ENCODE data around the gene CPNE4. TPM values are rescaled to one million over a fixed set of nuclear protein-coding genes. Genes with fewer than 3 reads are reported as not detected.
A peak's percentile ranks its signal among the peaks of the same experiment; 100 is the strongest.

Gene CPNE4
- total RNA-seq, 1 experiment from 2014 or later = 31.1 TPM

DNA sequence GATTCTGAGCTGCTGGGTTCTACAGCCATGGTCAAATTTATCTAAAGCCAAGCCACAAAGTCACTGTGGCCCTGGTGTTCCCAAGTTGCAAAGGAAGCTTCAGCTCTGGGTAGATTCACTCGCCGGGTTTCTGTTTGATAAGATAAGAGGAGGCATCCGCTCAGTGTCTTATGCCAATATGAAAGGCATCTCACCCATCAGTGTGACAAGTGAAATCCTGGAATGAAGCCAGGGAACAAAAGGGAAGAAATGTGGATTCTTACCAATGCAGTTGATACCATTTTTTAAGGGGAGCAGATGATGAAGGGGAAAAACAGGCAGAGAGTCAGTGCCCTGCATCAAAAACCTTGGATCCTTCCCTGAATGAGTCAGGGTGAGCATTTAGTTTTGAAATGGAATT, 2.8 kb upstream of the CPNE4 start:
- Mint-ChIP-seq H3K27ac (ENCODE audit: unreplicated experiment) (no peak overlapping the region), H3K27me3 (ENCODE audit: unreplicated experiment) (no peaks in the 10 kb centered on the region), H3K9me3 (ENCODE audit: low read depth, unreplicated experiment) (peaks cover 3% of the 10 kb centered on the region), H3K36me3 (ENCODE audit: insufficient read depth, unreplicated experiment) (peaks cover 16% of the 10 kb centered on the region), H3K4me1 (ENCODE audit: low read depth, unreplicated experiment) (peaks cover 14% of the 10 kb centered on the region), H3K4me3 (ENCODE audit: low read depth, unreplicated experiment) (no peak overlapping the region)
- CTCF ChIA-PET = interaction anchor here (0.8 to 3.8 kb wide), 12 partner anchors 8 to 305 kb away, joined by 3 to 31 read pairs (median 5); no protein-coding TSS in a partner anchor
- no TSS peak for BruUV-seq (replicated peaks)
- intact Hi-C loops (cut with micrococcal nuclease; ENCODE audit: unreplicated experiment) = loop anchor here (5.0 to 10.0 kb wide), 2 partner anchors 307 to 360 kb away; no protein-coding TSS in a partner anchor
- no peak for DNase-seq
- TF ChIP-seq, protein P1, sequence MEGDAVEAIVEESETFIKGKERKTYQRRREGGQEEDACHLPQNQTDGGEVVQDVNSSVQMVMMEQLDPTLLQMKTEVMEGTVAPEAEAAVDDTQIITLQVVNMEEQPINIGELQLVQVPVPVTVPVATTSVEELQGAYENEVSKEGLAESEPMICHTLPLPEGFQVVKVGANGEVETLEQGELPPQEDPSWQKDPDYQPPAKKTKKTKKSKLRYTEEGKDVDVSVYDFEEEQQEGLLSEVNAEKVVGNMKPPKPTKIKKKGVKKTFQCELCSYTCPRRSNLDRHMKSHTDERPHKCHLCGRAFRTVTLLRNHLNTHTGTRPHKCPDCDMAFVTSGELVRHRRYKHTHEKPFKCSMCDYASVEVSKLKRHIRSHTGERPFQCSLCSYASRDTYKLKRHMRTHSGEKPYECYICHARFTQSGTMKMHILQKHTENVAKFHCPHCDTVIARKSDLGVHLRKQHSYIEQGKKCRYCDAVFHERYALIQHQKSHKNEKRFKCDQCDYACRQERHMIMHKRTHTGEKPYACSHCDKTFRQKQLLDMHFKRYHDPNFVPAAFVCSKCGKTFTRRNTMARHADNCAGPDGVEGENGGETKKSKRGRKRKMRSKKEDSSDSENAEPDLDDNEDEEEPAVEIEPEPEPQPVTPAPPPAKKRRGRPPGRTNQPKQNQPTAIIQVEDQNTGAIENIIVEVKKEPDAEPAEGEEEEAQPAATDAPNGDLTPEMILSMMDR (IDR thresholded peaks at IDR 0.05; ENCODE audit: unreplicated experiment) = no peak

DNA sequence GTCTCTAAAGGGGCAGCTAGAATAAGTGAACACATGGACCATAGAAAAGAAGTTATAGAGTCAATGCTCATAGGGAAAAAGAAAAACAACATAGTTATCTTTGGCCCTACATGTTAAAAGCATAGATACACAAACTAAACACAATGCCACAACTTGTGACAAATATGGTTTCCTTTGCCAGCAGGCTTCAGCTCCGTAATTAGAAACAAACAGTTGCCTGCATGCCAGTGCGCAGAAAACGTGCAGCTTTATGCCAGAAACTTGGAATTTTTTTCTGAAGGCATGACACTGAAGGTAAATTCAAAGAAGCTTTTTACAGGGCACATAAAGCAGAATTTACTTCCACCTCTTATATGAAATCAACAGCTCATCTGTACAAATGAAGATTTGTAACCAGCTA, 2.2 kb upstream of the CPNE4 start:
- no TSS peak for BruUV-seq (replicated peaks)
- Mint-ChIP-seq H3K4me1 (ENCODE audit: low read depth, unreplicated experiment) (peaks cover 19% of the 10 kb centered on the region), H3K9me3 (ENCODE audit: low read depth, unreplicated experiment) (peaks cover 3% of the 10 kb centered on the region), H3K27ac (ENCODE audit: unreplicated experiment) (no peak overlapping the region), H3K4me3 (ENCODE audit: low read depth, unreplicated experiment) (no peak overlapping the region), H3K27me3 (ENCODE audit: unreplicated experiment) (no peaks in the 10 kb centered on the region), H3K36me3 (ENCODE audit: insufficient read depth, unreplicated experiment) (peaks cover 16% of the 10 kb centered on the region)
- CTCF ChIA-PET = interaction anchor here (2.4 to 3.8 kb wide), 3 partner anchors 98 to 174 kb away, joined by 26 to 31 read pairs (median 27); no protein-coding TSS in a partner anchor
- TF ChIP-seq, protein P1 (IDR thresholded peaks at IDR 0.05; ENCODE audit: unreplicated experiment) = no peak
- intact Hi-C loops (cut with micrococcal nuclease; ENCODE audit: unreplicated experiment) = loop anchor here (5.0 to 10.0 kb wide), 2 partner anchors 308 to 360 kb away; no protein-coding TSS in a partner anchor
- no peak for DNase-seq

DNA sequence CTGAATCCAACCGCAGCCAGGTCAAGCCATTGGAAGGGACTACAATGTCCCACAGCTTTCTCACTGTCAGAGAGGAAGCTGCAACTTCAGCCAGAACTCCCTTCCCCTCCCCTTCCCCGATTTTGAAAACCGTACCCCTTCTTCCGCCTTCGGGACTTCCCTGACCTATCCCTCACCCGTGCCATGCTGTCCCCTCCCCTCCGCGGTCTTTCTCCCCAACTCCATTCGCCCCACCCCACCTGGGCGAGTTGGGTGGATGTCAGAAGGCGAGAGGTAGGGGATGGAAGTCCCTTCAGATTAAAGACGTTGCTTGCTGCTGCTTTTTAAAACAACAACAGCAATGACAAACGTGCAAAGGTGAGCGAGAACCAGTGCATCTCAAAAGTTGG, 723 bp downstream of the CPNE4 start:
- H3K27me3 Mint-ChIP-seq (ENCODE audit: unreplicated experiment) = no peaks in the 10 kb centered on the region
- no TSS peak for BruUV-seq (replicated peaks)
- peaks cover 41% of the 10 kb centered on the region for H3K4me1 Mint-ChIP-seq (ENCODE audit: low read depth, unreplicated experiment)
- H3K27ac Mint-ChIP-seq (ENCODE audit: unreplicated experiment) = peak overlapping the region; percentile 75
- peak; percentile 48 for DNase-seq
- intact Hi-C loops (cut with micrococcal nuclease; ENCODE audit: unreplicated experiment) = loop anchor here (10.0 kb wide), 1 partner anchor 311 kb away; no protein-coding TSS in a partner anchor
- no peaks in the 10 kb centered on the region for H3K9me3 Mint-ChIP-seq (ENCODE audit: low read depth, unreplicated experiment)
- H3K36me3 Mint-ChIP-seq (ENCODE audit: insufficient read depth, unreplicated experiment) = peaks cover 16% of the 10 kb centered on the region
- CTCF ChIA-PET = interaction anchor here (0.6 to 2.2 kb wide), 23 partner anchors 8 to 1008 kb away, joined by 3 to 23 read pairs (median 4); no protein-coding TSS in a partner anchor
- peak overlapping the region; percentile 93 for H3K4me3 Mint-ChIP-seq (ENCODE audit: low read depth, unreplicated experiment)
- TF ChIP-seq, protein P1 (IDR thresholded peaks at IDR 0.05; ENCODE audit: unreplicated experiment) = no peak

DNA sequence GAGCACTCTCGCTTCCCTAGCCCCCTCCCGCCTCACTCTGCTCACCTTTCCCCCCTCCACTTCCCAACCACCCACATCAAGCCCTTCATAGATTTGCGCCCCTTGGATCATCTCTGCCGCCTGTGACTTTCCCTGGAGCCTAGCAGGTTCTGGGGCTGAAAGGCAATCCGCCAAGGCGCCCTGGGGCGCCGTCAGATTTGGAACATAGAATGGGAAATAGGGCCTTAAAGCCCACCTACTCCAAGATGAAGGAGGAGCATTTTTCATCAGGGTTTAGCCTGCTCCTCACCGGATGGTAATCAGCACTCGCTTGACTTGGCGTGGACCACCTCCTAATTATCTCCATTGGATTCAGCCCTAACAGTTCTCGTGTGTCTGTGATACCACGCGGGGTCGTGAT, 1.3 kb downstream of the CPNE4 start:
- no peak for DNase-seq
- H3K4me3 Mint-ChIP-seq (ENCODE audit: low read depth, unreplicated experiment) = peak overlapping the region; percentile 93
- H3K9me3 Mint-ChIP-seq (ENCODE audit: low read depth, unreplicated experiment) = no peaks in the 10 kb centered on the region
- peaks cover 43% of the 10 kb centered on the region for H3K4me1 Mint-ChIP-seq (ENCODE audit: low read depth, unreplicated experiment)
- TF ChIP-seq, protein P1 (IDR thresholded peaks at IDR 0.05; ENCODE audit: unreplicated experiment) = no peak
- no TSS peak for BruUV-seq (replicated peaks)
- CTCF ChIA-PET = interaction anchor here (0.7 to 2.2 kb wide), 4 partner anchors 46 to 152 kb away, joined by 3 to 19 read pairs (median 8); no protein-coding TSS in a partner anchor
- no peaks in the 10 kb centered on the region for H3K27me3 Mint-ChIP-seq (ENCODE audit: unreplicated experiment)
- intact Hi-C loops (cut with micrococcal nuclease; ENCODE audit: unreplicated experiment) = loop anchor here (10.0 kb wide), 1 partner anchor 311 kb away; no protein-coding TSS in a partner anchor
- peaks cover 16% of the 10 kb centered on the region for H3K36me3 Mint-ChIP-seq (ENCODE audit: insufficient read depth, unreplicated experiment)
- no peak overlapping the region for H3K27ac Mint-ChIP-seq (ENCODE audit: unreplicated experiment)
